SHP77 treated with DMSO at 0.1 percent for 48 hours (cell line): Measurements from ENCODE around the gene ELL.

Experiments used
- DNase-seq: peaks from one replicate; lab custom pipeline; 2025; lab: John Stamatoyannopoulos, UW

The ELL gene

DNA sequence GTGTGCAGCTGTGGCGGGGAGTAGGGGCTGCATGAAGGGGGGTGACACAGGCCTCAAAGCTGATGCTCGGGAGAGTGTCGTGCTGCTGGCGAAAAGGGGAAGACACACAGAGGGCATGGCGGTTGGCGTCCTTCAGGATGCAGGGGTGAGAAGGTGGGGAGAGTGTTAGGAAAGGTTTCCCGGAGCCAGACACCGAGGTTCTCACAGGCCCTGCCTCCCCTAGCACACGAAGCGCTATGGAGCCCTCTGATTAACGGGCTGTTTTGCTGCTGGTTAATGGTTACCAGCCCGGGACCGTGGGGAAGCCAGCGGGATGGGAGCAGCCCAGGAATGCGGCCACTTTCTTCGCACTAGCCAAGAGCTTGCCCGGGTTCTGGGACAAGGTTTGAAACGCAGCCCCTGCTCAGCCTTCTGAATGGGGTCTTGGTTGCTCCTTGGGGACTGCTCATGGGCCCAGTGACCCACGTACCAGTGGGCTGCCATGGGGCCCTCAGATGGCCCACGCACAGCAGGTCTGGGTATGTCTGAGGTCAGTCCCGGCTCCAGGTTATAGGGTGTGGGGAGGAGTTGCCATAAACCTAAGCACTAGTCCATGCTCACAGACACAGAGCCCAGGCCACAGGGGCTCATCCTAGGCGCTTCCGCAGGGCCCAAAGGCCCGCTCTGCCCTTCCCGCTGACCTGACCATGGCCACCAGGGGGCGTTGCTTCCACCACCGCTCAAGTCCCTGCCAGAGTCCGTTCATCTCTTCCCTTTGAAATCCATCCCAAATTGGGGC, 52.6 kb downstream of the ELL start:
- DNase-seq: peak; percentile 44

DNA sequence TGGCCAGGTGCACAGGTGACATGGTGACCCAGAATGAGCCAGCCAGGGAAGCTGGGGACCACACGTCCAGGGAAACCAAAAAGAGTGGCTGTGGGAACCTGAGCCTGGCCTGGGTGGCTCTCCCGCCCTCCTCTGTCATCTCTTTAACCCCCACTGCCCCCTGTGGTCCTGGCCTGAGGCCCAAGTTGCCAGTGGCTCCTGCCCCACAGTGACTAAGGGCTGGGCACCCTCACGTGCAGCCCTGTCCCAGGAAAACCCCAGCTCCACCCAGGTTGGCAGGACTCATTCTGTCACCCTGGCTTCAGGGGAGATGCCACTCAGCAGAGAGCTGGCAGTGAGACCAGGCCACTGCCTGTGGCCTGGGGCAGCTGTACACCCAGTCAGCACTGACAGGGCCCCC, 53.4 kb downstream of the ELL start:
- DNase-seq: no peak

DNA sequence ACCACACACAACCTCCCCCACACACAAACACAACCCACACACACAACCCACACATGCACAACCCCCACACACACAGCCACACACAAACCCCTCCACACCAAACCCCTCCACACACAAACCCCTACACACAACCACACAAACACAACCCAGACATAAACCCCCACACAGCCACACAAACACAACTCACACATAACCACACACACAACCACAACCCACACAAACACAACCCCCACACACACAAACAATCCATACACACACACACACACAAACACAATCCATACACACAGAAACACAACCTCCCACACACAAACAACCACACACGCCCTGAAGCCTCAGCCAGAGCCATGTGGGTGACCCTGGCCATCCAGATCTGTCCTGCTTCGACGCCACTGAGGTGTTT, 53.9 kb downstream of the ELL start:
- no peak for DNase-seq

DNA sequence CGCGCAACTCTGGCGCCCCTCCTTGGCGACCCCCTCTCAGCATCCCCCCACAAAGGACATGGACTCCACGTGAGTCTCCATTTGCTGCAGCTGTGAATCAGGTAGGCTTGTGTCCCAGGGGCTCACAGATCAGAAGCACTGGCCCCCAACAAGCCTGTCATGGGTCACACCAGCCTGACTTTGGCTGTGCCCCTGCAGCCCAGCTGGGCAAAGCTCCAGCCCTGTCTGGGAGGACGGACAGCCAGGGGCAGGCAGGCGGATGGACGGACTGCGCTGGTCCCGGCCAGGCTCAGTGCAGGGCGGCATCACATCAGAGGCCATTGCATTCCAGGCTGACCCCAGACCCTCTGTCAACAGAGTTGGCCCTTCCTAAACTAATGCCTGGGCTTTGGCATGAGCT, 55.5 kb downstream of the ELL start:
- no peak for DNase-seq

DNA sequence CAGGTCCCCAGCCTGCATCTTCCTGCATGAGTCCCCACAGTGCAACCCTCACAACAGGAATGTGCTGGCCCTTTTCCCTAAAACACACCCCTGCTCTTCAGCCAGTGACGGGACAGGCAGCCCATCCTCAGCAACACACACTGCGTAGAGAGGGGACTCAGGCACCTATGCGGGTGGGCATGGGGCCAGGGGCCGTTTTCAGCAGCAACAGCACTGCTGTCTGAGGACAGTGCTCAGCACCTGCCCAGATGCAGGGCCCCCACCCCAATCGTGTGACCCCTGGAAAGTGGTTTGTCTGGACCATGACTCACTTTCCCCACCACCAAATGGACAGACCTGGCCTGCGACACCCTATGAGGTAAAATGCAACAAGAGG, 55.9 kb downstream of the ELL start:
- no peak for DNase-seq

DNA sequence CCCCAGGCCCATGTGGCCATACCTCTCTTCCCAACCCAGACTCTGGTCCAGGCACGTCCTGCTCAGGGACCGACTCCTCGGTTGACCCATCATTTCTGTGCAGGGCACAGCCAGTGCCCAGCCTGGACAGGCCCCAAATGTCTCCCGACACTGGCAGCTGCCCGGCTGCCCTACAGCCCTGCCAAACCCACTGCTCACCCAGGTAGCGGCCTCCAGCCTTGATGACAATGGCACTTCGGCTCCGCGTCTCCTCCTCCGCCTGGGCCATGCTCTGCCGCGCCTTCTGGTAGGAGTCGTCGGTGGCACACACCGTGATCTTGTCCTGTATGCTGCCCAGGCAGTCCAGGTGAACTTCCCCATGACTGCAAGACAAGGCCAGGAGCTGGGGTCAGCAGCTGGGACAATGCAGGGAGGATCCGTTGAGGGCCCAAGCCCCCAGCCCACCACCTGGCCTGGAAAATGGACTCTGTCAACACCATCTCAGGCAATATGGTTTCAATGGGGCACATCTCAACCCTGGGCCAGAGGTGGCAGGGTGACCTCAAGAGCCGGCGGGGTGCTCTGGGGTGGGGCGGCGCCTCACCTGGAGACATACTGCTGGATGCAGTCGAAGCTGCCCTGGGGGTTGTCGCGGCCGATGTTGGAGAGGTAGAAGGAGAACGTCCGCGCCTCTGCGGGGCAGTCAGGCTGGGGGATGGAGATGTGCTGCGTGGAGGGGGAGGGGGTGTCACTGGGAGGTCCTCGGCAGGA, 56.5 kb downstream of the ELL start:
- DNase-seq: no peak

DNA sequence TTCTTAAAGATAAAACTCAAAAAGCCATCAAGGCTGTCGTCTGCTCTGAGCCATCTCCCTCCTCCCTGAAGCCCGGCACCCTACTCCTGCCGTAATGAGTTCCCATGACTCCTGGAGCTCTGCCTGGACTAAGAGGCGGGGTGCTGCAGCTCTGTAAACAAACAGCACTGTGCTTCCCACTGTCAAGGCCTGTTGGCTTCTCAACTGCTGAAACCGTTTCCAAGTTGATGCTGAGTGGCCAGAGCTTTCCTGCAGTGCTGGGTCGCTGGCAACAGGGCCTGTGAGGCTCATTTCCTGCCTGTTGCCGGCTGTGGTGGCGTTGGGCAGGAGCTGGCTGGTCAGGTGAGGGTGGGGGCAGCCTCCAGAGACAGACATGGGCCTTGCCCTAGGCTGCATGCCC, 57.2 kb downstream of the ELL start:
- peak; percentile 85 for DNase-seq

DNA sequence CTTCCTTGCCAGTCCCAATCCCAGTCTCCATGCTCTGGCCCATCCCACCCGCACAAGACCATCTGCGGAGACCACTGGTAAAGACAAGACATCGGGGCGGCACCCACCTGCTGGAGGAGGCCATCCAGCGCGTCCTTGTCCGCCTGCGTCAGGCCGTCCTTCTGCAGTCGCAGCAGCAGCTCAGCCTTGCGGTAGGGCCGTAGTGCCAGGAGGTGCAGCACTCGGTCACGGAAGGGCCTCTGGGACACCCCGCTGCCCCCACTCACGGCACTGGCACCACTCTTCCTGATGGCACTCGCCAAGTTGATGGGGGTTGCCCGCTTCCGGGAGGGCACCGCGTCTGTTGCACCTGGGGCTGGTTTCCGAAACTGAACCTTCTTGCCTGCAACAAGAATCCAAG, 60.4 kb downstream of the ELL start:
- DNase-seq: no peak

DNA sequence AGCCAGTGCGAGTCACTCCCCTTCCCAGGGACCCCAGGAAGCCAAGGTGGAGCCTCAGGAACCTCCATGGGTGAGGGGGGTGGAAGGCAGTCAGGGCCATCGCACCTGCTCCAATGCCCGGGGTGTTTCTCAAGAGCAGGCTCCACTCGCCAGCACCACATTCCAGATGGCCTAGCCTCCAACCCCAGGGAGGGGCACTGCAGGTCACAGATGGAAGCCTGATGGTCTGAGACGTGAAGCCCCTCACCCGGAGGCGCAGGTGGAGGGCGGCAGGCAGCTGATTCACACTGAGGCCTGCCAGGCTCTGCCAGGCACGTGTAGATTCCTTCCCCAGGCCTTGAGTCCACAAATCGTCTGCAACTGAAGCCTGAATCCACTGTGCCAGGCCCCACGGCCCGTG, 61.0 kb downstream of the ELL start:
- DNase-seq: no peak

DNA sequence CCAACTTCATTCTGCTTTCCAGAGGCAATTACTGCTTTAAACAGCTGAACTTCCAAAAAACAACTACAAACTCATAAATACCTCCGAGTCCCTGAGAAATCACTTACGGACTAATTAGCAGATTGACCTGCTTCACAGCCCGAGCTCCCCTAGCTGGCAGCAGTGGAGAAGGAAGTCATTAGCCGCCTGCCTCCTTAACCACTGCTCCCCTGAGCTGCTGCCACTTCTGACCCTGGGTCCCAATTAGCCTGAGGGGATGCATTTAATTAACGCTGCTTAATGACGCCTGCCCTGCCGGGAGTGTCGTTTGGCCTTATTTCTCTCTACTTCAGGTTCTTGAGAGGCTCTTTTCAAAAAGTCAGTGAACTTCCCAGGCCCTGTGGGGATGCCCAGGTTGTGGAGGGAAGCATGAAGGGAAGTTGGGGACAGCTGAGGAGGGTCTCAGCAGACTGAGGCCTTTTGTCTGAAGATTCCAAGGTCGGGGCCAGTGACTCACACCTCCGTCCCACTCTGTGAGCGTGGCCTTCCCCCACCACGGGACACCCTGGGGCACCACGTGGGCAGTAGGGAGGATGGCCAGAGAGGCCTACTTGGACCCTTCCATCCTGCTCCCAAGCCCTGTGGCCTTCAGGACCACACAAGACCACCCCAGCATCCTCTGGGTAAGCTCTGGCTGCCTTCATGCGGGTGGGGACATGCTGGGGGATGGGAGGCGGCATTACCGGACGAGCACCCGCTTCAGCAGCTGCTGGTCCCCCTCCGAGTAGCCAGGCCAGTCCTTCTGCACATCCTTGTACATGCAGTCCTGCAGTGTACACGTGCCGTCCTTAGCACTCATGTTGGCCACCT, 64.2 kb downstream of the ELL start:
- DNase-seq: no peak

DNA sequence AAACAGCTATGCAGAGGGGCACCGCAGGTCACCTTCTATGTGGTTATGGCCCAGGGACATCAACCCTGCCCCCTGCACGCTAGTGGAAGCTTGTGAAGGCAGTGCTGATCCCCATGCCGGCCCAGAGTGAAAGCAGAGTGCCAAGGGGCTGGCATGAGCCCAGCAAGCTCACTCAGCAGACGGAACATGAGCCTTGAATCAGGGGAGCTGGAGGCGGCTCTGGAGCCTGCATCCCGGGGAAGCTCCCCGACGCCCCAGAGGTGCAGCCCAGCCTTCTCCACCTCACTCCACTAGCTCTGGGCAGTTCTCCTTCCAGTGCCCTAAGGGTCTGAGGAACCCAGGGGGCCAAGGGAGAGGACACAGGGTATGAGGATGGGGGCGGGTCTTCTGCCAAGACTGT, 64.9 kb downstream of the ELL start:
- DNase-seq: no peak

DNA sequence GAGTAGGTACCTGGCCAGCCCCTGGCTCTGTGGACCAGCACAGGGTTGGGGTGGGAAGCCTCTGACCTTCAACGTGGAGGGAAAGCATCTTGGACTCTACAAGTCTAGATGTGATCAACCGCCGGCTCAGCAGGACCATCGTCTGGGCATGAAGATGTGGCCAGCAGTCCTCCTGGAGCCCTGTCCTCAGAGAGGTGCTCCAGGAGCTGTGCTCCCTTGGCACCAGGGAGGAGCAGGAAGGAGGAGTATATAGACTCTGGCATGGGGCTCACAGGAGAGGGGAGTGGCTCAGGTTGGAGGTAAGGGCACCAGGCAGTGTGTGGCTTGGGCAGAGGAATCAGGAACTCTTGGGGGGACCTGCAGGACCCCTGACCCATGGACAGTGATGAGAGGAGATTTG, 65.6 kb downstream of the ELL start:
- no peak for DNase-seq

DNA sequence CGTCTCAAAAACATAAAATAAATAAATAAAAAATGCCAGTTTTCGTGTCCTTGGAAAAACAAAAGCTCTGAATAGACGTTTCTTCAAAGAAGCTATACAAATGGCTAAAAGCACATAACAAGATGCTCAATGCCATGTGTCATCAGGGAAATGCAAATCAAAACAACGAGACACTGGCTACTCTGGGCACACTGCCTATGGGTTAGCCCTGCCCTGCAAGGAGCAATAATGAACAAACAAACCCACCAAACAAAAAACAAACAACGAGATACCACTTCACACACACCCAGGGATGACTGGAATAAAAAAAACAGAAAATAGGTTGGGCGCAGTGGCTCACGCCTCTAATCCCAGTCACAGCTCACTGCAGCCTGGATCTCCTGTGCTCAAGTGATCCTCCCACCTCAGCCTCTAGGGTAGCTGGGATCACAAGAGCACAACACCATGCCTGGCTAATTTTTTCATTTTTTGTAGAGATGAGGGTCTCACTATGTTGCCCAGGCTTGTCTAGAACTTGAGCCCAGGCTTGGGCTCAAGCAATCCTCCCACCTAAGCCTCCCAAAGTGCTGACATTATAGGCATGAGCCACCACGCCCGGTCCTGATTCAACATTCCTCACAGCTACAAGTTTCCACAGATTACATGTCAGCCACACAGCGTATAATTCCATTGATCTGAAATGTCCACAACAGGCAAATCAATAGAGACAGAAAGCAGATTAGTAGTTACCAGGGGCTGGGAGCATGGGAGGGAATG, 68.4 kb downstream of the ELL start:
- DNase-seq: no peak

DNA sequence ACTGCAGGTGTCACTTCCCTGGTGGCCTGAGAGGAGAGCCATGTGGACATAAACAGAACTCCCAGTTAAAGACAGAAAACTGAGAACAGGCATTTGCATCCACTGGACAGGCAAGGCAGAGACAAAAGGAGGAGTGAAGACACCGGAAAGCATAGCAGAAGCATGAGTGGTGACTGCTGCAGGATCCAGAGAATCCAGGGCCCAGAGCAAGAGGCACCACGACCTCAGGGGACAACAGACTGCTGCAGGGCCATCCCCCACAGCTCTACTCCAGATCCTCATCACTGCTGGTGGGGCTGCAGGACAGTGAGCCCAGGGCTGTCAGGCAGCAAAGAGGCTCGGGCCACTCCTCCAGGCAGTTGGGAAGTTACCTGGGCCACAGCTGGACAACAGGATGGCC, 69.5 kb downstream of the ELL start:
- DNase-seq: no peak

DNA sequence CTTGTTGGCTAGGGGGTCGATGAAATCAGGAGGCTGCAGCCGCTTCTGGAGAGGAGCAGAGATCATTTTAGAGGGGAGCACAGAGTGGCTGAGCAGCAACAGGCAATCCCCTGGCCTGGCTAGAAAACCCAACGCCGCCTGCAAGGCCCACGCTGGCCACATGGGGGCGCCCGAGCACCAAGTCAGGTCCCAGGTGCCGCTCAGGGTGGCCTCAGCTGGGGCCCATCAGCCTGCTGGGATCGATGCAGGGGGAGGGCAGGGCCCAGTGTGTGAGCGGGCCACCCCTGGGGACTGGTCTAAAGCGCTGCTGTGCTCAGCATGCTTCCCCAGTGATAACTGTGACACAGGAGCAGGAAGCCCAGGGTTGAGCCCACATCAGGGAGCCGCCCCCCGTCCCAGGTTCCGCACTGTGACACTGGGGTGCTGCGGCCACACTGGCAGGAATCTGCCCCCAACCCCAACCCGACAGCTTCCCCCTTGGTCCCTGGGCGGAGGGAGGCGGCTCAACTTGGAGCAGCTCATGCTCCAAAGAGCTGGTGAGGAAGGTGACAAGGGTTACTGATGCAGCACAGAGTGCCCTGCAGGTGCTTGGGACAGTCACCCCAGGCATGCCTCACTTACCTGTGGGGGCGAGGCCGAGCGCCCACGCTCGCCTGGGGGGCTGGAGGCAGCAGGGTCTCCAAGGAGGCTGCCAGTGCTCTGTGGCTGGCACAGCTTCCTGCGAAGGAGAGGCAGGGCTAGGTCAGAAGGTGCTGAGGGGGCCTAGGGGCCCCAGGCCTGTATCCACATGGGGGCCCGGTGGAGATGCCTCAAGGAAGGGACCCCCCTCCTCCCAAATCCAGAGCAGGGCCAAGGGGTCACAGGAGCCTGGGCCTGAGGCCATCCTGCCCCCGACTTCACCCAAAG, 70.7 kb downstream of the ELL start:
- peak; percentile 35 for DNase-seq

DNA sequence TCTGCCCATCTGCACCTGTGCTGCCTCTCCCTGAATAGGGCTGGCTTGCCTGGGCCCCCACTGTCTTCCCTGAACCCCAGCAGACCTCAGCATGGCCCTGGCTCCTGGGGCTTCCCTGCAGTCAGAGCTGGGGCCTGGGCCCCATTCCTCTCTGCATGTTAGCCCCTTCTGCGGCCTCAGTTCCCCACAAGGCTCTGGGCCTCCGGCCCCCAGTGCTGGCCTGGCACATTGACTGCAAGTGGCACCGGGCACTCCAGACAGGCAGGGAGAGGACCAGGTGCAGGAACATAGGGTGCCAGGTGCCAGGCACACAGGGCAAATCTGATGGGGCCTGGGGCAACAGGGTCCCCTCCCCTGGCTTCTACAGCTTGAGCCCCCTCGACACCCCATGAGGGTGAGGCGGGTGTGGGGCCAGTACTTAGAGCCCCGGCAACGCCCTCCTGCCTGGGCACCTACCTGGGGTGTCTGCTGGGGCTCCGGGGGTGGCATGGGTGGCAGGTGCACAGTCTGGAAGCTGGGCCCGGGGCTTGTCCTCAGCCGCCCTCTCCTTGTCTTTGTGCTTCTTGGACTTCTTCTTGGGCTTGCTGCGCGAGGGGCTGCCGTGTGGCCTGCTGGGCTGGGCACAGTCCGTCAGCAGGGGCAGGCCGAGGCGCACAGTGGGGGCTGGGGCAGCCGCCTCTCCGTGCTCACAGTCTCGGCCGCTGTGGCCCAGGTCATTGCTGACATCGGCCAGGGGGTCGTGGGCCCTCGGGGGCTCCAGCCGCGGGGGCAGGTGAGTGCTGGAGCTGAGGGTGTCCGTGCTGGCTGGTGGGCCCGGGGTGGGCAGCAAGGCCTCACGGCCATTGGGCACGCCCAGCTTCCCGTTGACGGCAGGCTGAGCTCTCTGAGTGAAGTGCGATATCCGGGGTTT, 71.6 kb downstream of the ELL start:
- DNase-seq: no peak

DNA sequence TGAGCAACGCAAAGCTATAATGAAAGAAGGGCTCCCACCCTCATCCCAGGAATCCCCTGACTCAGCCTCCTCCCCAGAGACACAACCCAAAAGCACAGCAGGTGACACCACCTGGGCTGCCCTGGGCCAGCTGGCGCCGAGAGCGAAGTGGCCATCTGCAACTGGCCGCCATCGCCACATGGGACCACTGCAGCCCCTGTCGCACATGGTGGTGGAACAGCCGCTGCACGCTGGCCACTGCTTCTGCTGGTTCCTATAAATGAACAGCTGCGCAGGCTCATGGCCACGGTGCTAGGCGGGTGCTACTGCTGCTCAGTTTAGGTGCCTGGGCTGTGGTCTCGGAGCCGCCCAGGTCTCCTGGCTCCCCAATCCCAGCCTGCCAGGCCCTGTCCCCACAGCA, 72.3 kb downstream of the ELL start:
- DNase-seq: no peak

DNA sequence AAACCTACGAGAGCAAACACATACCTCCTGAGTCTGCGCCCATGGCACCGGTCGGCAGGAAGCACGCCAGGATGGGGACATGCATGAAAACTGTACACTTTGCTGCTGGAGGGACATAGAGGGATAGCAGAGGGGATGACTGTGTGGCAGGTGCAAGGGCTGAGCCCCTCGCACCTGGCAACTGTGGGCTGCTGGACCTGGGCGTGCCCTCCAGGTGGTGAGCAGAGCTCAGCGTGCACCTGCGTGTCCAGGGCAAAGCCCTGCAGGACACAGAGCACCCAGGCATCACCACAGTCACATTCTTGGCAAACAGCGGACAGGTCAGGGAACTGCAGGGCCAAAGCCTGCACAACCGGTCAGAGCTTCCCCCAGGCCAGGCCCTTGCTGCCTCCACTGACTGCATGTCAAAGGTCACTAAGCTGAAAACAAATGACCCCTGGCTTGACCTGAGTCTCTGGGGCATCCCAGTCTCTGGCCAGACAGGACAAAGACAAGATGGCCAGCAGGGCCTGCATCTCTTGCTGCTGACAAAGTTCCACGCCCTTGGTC, 75.0 kb downstream of the ELL start:
- DNase-seq: no peak

DNA sequence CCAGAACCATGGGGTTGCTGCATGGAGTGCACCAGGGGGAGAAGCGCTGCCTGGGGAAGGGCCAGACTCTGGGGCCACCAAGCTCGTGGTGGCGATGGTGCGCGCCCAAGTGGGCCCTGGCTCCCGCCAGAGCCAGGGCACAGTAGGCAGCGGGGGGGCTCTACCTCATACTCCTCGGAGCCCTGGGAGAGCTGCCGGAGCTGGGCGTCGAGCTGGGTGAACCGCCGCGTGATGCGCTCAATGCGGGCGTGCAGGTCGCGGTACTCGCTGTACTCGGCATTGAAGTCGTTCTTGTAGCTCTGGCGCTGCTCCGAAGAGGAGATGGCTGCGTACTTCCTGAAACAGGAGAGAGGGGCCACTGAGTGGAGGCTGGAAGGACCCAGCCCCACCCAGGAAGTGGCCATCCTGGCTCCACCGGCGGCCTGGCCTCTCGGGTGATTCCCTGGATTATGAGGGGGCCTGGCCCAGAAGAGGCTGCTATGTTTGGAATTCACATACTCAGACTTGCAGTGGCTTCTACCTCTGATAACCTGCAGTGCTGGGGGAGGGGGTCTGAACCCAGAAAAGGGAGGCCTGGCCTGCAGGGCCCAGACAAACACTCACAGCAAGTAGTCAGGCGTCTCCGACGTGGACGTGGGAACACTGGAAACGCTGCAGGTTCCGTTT, 75.6 kb downstream of the ELL start:
- no peak for DNase-seq
